ENCODE results near the gene ORC1. TPM values are rescaled to one million over a fixed set of nuclear protein-coding genes. Genes with fewer than 3 reads are reported as not detected.
A peak's percentile ranks its signal among the peaks of the same experiment; 100 is the strongest.

ORC1 gene
- total and polyA plus RNA-seq, 2 of the 8 experiments (the other 6 are each of a cell fraction or from before 2014, with no cell fraction given): 36.9 to 49.0 TPM

DNA sequence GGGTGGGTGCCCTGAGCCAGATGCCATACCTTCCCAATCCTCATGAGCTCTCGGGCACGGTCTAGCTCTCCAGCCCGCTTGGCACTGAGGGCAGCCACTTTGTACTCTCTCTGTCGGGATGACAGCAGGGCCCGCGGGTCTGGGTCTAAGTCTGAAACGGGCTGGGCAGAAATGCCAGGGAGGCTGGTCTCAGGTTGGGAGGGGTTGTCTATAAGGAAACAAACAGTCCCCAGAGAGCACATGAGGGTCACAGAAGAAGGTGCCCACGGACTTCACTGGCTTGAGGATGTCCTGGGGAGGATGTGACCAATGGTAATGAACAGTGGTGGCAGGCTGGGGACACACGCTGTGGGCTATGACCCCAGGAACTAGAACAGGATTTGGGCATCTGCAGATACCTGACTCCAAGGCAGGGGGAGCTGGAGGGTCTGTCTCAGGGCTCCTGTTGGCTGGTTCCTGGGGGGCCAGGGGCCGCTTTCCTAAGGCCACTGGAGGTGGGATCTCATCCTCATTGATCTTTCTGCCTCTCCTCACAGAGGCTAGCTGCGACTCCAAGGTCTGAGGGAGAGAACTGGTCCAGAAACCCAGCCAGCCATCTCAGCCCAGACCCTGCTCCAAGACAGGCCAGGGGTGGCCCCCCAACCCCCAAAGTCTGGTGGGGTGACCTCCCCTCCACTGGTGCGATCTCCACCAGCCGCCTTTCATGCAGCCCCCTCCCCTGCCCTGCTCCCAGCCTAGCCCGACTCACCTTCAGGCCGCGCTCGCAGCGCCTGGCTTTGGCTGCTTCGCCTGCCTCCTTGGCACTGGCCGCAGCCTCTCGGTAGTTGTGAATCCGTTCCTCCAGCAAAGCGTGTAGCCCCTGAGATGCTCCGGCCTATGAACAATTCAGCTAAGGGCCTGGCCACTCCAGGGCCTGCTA lies 44.3 kb downstream of the ORC1 start:
- peaks cover 0 to 4% of the 10 kb centered on the region in 2 experiments; a peak in 1 of 4 replicates for H3K79me2 ChIP-seq (ENCODE audit: control insufficient read depth in 1 of 2, insufficient read depth in 2 of 2, low read length in 2 of 2)
- H2AFZ ChIP-seq (ENCODE audit: low read length): no peak overlapping the region
- H4K91ac ChIP-seq (replicated peaks; ENCODE audit: insufficient read length, low read length): no peak overlapping the region
- no peaks in the 10 kb centered on the region for H3K9me3 ChIP-seq (ENCODE audit: insufficient read depth in 2 of 2, low read depth in 1 of 2, low read length in 1 of 2)
- no peak for TF ChIP-seq SIRT6 (IDR thresholded peaks at IDR 0.05; ENCODE audit: low read length)
- no peak for TF ChIP-seq SP1 (IDR thresholded peaks at IDR 0.05; ENCODE audit: low read depth, low read length)
- TF ChIP-seq JUND (IDR thresholded peaks at IDR 0.05; ENCODE audit: low read length): no peak
- TF ChIP-seq, protein P1, sequence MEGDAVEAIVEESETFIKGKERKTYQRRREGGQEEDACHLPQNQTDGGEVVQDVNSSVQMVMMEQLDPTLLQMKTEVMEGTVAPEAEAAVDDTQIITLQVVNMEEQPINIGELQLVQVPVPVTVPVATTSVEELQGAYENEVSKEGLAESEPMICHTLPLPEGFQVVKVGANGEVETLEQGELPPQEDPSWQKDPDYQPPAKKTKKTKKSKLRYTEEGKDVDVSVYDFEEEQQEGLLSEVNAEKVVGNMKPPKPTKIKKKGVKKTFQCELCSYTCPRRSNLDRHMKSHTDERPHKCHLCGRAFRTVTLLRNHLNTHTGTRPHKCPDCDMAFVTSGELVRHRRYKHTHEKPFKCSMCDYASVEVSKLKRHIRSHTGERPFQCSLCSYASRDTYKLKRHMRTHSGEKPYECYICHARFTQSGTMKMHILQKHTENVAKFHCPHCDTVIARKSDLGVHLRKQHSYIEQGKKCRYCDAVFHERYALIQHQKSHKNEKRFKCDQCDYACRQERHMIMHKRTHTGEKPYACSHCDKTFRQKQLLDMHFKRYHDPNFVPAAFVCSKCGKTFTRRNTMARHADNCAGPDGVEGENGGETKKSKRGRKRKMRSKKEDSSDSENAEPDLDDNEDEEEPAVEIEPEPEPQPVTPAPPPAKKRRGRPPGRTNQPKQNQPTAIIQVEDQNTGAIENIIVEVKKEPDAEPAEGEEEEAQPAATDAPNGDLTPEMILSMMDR (IDR thresholded peaks at IDR 0.05; ENCODE audit: control extremely low read depth in 1 of 3, insufficient read depth in 1 of 3, low read depth in 1 of 3, low read length in 3 of 3): peak; percentile 4 to 16 (median 13); a peak in 3 of 4 replicates
- peak in 1 of 2 experiments; percentile 20; a peak in 1 of 4 replicates for TF ChIP-seq RAD21 (IDR thresholded peaks at IDR 0.05 in 1 of 2, conservative IDR thresholded peaks at IDR 0.05 in 1 of 2; ENCODE audit: low read depth in 2 of 2, low read length in 2 of 2)
- no peak overlapping the region for H3K4me3 ChIP-seq (ENCODE audit: extremely low read depth in 1 of 4, insufficient read depth in 2 of 4, low read depth in 3 of 4, low read length in 4 of 4)
- no peak overlapping the region for H2BK20ac ChIP-seq (ENCODE audit: low read length)
- CTCF ChIA-PET (ENCODE audit: partially characterized antibody): interaction anchor here (0.6 to 2.0 kb wide), 5 partner anchors 9 to 1437 kb away, joined by 3 to 9 read pairs (median 4); no protein-coding TSS in a partner anchor
- H2BK120ac ChIP-seq (replicated peaks; ENCODE audit: low read depth, low read length): no peak overlapping the region
- H3K4me1 ChIP-seq (replicated peaks in 1 of 4; ENCODE audit: control insufficient read depth in 3 of 4, insufficient read depth in 4 of 4, low read length in 3 of 4): peaks cover 0 to 5% (median 2%) of the 10 kb centered on the region in 4 experiments; a peak in 5 of 7 replicates
- no peak overlapping the region for H2AK5ac ChIP-seq (ENCODE audit: low read depth, low read length)
- no peak overlapping the region for H2BK5ac ChIP-seq (ENCODE audit: low read depth, low read length)
- WGBS, 2 experiments (ENCODE audit: extremely low coverage in 1 of 2, insufficient coverage in 1 of 2, insufficient read length in 1 of 2, insufficient replicate concordance in 2 of 2, low coverage in 1 of 2, low lambda C conversion rate in 2 of 2, missing lambda C conversion rate in 1 of 2): 94% methylated on average over 24 of the region's 24 CpGs; no CpG with 5 or more reads in 1 of the 2 experiments
- no peak overlapping the region for H3K56ac ChIP-seq (replicated peaks; ENCODE audit: insufficient read length, low read depth, low read length)
- H2BK12ac ChIP-seq (ENCODE audit: low read depth, low read length): no peak overlapping the region
- H3K36me3 ChIP-seq (ENCODE audit: control insufficient read depth in 2 of 4, insufficient read depth in 4 of 4, low read length in 3 of 4): peaks cover 20 to 71% (median 58%) of the 10 kb centered on the region in 4 experiments; a peak in 6 of 8 replicates
- no peak overlapping the region for H4K8ac ChIP-seq (ENCODE audit: extremely low read depth, insufficient read depth, low read length)
- no peak for FAIRE-seq
- H3K27me3 ChIP-seq (replicated peaks in 1 of 4; ENCODE audit: control insufficient read depth in 3 of 4, extremely low read depth in 1 of 4, insufficient read depth in 3 of 4, low read length in 3 of 4): no peaks in the 10 kb centered on the region
- no peak overlapping the region for H3K9ac ChIP-seq (replicated peaks in 1 of 4; ENCODE audit: extremely low read depth in 1 of 4, low read depth in 3 of 4, low read length in 3 of 4)
- DNase-seq (ENCODE audit: low read depth in 1 of 2, low spot score in 2 of 2): no peak
- no peak overlapping the region for H3K18ac ChIP-seq (ENCODE audit: extremely low read depth, low read length)
- no peak overlapping the region for H3K4me2 ChIP-seq (ENCODE audit: insufficient read depth in 1 of 2, low read depth in 2 of 2, low read length in 2 of 2)
- H2BK15ac ChIP-seq (ENCODE audit: low read length): no peak overlapping the region
- no peak overlapping the region for H3K14ac ChIP-seq (ENCODE audit: insufficient read length)
- H3K27ac ChIP-seq (ENCODE audit: low read depth, low read length): no peak overlapping the region
- peaks cover 3 to 11% of the 10 kb centered on the region in 2 experiments for H4K20me1 ChIP-seq (replicated peaks in 1 of 2; ENCODE audit: control insufficient read depth in 1 of 2, insufficient read depth in 2 of 2, low read length in 2 of 2)
- H3K79me1 ChIP-seq (ENCODE audit: low read depth, low read length): peaks cover 9% of the 10 kb centered on the region; the same call in 1 of the 2 replicates
- no peak overlapping the region for H4K5ac ChIP-seq (ENCODE audit: insufficient read length, low read depth, low read length)
- POLR2A ChIA-PET (ENCODE audit: partially characterized antibody): interaction anchor here (0.6 to 2.4 kb wide), 6 partner anchors 8 to 315 kb away, joined by 3 to 9 read pairs (median 3); no protein-coding TSS in a partner anchor
- H3K23ac ChIP-seq (ENCODE audit: insufficient read length): no peak overlapping the region
- no peak overlapping the region for H3K4ac ChIP-seq (replicated peaks; ENCODE audit: insufficient read length, low read depth, low read length)
- peaks cover 1% of the 10 kb centered on the region for H3K23me2 ChIP-seq (ENCODE audit: low read depth, low read length)
